Measurements from ENCODE around the gene IGSF9B.

- TF ChIP-seq, protein P1, sequence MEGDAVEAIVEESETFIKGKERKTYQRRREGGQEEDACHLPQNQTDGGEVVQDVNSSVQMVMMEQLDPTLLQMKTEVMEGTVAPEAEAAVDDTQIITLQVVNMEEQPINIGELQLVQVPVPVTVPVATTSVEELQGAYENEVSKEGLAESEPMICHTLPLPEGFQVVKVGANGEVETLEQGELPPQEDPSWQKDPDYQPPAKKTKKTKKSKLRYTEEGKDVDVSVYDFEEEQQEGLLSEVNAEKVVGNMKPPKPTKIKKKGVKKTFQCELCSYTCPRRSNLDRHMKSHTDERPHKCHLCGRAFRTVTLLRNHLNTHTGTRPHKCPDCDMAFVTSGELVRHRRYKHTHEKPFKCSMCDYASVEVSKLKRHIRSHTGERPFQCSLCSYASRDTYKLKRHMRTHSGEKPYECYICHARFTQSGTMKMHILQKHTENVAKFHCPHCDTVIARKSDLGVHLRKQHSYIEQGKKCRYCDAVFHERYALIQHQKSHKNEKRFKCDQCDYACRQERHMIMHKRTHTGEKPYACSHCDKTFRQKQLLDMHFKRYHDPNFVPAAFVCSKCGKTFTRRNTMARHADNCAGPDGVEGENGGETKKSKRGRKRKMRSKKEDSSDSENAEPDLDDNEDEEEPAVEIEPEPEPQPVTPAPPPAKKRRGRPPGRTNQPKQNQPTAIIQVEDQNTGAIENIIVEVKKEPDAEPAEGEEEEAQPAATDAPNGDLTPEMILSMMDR (conservative IDR thresholded peaks at IDR 0.05; ENCODE audit: low read depth, low read length) = no peak
- TF ChIP-seq EZH2 (IDR thresholded peaks at IDR 0.05; ENCODE audit: borderline replicate concordance, low read depth, low read length, poor library complexity, severe bottlenecking) = no peak
Observed at GRCh38 chr11:133997554-133997953, 40.8 kb upstream of the IGSF9B start.
